HG03442 (cell line): Measurements from ENCODE around the gene LRMDA.

Source experiments
- ATAC-seq: cut with Tn5 transposase; IDR thresholded peaks from one replicate; pipeline ENCODE4 v1.9.1; 2021; ENCODE audit warnings: mild to moderate bottlenecking, moderate library complexity; ENCODE audit not compliant: unreplicated experiment

Gene LRMDA

DNA sequence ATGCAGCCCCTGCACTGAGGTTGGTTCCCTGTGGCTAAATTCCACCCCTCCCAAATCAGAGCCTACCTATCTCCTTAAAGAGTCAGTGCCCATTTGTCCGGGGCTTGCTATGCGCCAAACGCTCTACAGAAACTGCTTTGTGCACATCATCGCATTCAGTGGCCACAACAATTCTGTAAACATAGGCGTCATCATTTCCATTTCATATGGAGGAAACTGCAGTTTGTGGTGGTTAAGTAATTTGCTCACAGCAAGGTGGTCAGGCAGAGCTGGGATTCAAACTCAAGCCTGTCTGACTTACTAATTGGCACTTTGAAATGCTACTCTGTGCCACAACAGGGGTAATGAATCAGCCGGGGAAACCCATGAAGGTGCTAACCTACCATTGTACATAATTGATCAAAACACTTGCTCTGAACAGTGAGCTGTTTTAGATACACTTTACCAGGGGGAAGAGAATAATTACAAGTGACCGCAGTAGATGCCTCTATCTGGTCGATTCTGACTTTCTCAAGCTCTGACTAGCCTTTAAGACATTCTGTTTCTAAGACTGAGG, 775.5 kb downstream of the LRMDA start:
- ATAC-seq, result no peak

DNA sequence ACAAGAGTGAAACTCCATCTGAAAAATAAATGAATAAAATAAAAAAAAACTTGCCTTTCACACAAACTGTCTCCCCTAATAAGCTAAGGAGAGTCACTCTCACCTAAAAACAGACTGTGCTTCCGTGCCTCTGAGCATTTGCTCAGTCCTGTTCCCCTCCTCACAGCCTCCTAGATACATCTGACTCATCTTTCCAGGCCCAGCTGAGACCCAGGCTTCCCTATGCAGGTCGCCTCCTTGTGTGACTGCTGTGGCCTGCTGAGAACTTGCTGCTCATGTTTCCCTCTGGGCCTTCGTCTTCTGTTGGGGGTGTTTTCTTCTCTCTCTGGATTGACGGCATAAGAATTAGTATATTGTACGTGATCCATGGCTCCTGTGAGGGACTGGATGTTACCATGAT, 777.7 kb downstream of the LRMDA start:
- ATAC-seq, result no peak

DNA sequence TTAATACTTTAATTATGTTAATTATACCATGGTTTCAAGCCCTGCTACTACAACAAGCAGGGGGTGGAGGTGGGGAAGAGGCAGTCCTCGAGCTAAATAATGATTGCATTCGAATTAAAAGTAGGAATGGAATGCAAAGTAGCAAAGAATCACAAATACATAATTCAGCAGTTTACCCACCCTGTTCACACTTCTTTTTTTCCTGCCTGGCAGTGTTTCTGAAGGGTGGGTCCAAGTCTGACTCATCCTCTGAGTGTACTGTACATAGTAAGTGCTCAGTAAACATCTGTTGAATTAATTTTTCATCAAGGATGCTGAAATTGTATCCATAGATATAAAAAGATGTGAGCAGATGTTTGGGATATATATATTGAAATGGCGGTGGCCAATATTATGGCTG, 778.8 kb downstream of the LRMDA start:
- no peak for ATAC-seq

DNA sequence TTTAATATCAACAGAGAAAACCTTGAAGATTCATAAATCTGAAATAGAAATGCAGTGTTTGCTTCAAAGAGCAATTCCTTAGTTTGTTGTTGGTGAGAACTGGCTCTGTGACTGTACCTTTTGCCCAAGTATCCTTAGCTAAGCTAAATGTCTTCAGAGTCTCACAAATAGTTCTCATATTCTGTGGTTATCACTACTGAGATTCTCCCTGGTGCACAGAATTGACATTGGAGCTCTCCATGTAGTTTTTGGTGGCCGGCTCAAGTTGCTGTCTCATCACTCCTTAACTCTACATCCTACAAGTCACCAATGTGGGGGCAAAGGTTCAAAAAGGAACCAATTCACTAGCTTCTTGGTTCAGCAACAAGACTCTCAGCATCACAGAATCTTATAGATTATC, 780.3 kb downstream of the LRMDA start:
- ATAC-seq, result no peak

- no peak for ATAC-seq
Observed at GRCh38 chr10:76213876-76214275, 782.5 kb downstream of the LRMDA start.

DNA sequence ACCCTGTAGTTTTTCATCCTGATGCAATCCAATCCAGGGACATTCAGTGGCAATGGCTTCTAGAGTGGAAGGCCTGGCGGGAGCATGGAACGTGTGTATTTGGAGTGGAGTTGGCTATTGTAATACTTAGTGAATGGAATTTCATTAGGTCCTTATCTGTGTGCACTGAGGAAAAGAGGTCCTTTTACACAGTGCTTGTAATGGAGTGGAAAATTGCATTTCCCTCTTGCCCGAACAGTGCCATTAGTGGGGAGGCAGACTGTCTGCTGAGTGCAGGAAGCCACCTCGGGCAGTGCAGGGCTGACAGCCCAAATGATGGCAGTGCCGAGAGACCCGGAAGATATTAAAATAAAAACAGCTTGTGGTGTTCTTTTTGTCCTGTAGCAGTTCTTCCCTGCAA, 786.6 kb downstream of the LRMDA start:
- ATAC-seq, result no peak

DNA sequence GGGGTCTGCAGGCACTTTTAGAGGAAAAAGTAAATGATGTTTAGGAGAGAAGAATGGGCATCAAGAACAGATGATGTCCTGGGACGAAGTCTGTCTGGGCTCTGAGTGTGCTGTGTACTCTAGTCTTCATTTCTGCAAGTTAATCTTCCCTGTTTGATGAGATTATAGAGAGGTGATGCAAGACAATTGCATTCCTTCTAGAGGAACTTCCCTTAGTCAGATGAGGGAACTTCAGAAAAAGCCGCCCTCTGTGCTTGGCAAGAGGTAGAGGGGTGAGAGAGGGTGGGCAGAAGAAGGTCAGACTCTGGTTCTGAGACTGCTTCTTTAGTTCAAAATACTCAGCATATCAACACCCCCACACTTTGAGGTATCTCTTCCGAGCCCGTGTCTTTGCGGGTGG, 797.9 kb downstream of the LRMDA start:
- ATAC-seq, result no peak

- ATAC-seq, result no peak
Observed at GRCh38 chr10:76230921-76231285, 799.5 kb downstream of the LRMDA start.

GRCh38 chr10:76231286-76231934, 800.0 kb downstream of the LRMDA start:
- ATAC-seq, result no peak

GRCh38 chr10:76234499-76235226, 803.2 kb downstream of the LRMDA start:
- ATAC-seq, result no peak

DNA sequence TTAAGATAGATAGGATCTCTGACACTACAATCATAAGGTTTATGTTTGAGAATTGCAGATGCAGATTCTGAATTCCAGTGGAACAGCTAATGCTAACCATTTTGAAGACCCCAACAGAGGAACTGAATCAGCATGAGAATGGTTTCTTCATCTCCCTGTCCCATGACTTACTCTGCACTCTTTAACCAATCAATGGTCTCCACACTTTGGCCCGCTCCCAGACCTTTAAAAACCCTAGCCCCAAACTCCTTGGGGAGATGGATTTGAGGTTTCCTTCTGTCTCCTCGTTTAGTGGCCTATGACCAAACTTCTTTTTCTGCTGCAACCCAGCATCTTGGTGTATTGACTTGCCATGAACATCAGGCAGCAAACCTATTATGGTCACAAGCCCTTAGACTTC, 804.9 kb downstream of the LRMDA start:
- ATAC-seq, result no peak

DNA sequence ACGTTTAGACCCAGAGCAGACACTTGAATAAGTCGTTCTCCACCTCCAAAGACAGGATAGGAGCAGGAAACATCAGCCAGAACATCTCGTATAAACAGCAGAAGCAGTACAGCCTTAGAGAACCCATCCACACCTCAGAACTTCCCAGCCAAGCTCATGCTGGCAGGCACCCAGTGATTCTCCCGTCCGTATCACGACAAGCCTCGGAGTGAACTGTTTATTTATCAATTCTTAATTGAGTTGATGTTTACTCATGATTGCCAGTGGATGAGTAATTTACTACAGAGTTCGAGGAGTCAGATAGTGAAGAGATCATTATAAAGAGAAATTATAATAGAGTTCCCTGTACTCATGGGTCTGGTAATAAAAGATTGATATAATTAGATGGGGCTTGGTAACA, 811.5 kb downstream of the LRMDA start:
- ATAC-seq, result no peak

GRCh38 chr10:76244061-76244686, 812.8 kb downstream of the LRMDA start:
- no peak for ATAC-seq

GRCh38 chr10:76245951-76246495, 814.6 kb downstream of the LRMDA start:
- ATAC-seq, result no peak

GRCh38 chr10:76248649-76249200, 817.3 kb downstream of the LRMDA start:
- no peak for ATAC-seq

- ATAC-seq, result no peak
Observed at GRCh38 chr10:76251841-76252671, 820.6 kb downstream of the LRMDA start.

- no peak for ATAC-seq
Observed at GRCh38 chr10:76252733-76253132, 821.3 kb downstream of the LRMDA start.

- ATAC-seq, result no peak
Observed at GRCh38 chr10:76255241-76255640, 823.8 kb downstream of the LRMDA start.

DNA sequence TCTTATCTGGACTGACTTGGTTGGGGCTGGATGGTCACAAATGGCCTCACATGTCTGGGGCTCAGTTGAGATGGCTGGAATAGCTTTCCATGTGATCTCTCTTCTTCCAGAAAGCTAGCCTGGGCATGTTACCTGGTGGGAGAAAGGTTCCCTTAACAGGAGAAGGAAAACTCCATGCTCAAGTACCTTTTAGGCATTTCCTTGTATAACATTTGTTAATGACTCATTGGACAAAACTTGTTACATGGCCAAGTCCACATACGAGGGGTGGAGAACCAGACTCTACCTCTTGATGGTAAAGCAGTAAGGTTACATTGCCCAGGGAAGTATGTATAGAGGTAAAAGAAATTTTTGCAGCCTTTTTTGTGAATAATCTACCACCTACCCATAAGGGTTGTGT, 826.4 kb downstream of the LRMDA start:
- no peak for ATAC-seq

- no peak for ATAC-seq
Observed at GRCh38 chr10:76265441-76266113, 834.2 kb downstream of the LRMDA start.
